Gastroesophageal sphincter (tissue), 4 donors: Measurements from ENCODE around the gene FTSJ1. TPM values are rescaled to one million over a fixed set of nuclear protein-coding genes. Genes with fewer than 3 reads are reported as not detected.
A peak's percentile ranks its signal among the peaks of the same experiment; 100 is the strongest.

Experiments
- ATAC-seq: fragments of 150-250 bp; one replicate; pipeline ENCODE4 v1.9.1; 2016; ENCODE audit warnings: mild to moderate bottlenecking, moderate library complexity
- H3K27ac ChIP-seq, 4 donors: fragments of 200-600 bp; sonication (generic) in 3 of 4; 1 replicate in 3 of 4; 2 replicates in 1 of 4; pipeline ENCODE4 v1.5.1; 2016 to 2019
- H3K27me3 ChIP-seq: fragments of 200-600 bp; sonication (generic); one replicate; pipeline ENCODE4 v1.5.1; 2019
- H3K36me3 ChIP-seq, 2 donors: fragments of 200-600 bp; sonication (generic); one replicate each; pipeline ENCODE4 v1.5.1; 2019; ENCODE audit warnings: control low read depth in 1 of 2
- H3K4me1 ChIP-seq, 3 donors: fragments of 200-600 bp; sonication (generic); 1 replicate in 2 of 3; 2 replicates in 1 of 3; pipeline ENCODE4 v1.5.1; 2016 to 2019; ENCODE audit warnings: control low read depth in 2 of 3
- H3K4me3 ChIP-seq, 2 donors: fragments of 200-600 bp; sonication (generic); one replicate each; pipeline ENCODE4 v1.5.1; 2019; ENCODE audit warnings: mild to moderate bottlenecking in 1 of 2, moderate library complexity in 1 of 2
- H3K9me3 ChIP-seq, 3 donors: fragments of 200-600 bp; sonication (generic); one replicate each; pipeline ENCODE4 v1.5.1; 2017 to 2019; ENCODE audit warnings: control low read depth in 2 of 3
- EP300 ChIP-seq: sonication (generic); formaldehyde crosslinking; IDR thresholded peaks from one replicate; pipeline ENCODE4 v1.6.1; 2017; ENCODE audit warnings: antibody characterized with exemption, mild to moderate bottlenecking
- POLR2A ChIP-seq, 2 donors: fragments of 450-650 bp; IDR thresholded peaks; one replicate each; pipeline ENCODE4 v1.6.1; 2017; ENCODE audit warnings: antibody characterized with exemption in 2 of 2, mild to moderate bottlenecking in 2 of 2, moderate library complexity in 1 of 2
- POLR2AphosphoS5 ChIP-seq: sonication (generic); formaldehyde crosslinking; IDR thresholded peaks from one replicate; pipeline ENCODE4 v1.6.1; 2017; ENCODE audit warnings: antibody characterized with exemption
- WGBS, 2 donors: methylation state at CpG; one replicate each; pipeline ENCODE4 v1.1.5; 2018; ENCODE audit warnings: low coverage in 1 of 2; 5-methylcytosine and 5-hydroxymethylcytosine counted together
- total RNA-seq, 4 donors: library from RNA; depleted of rRNA; stranded (reverse); fragments of >200 nt; gene quantifications; one replicate each; pipeline ENCODE4 v1.1.0, GENCODE V29; 2016
- TF ChIP-seq, protein P1 (sequence below), 4 experiments: fragments of 200-600 bp in 2 of 4; fragments of 450-650 bp in 2 of 4; sonication (generic) in 1 of 4; IDR thresholded peaks; one replicate each; pipeline ENCODE4 v1.5.1; 2017 to 2019; ENCODE audit warnings: antibody characterized with exemption in 4 of 4, mild to moderate bottlenecking in 2 of 4, moderate library complexity in 2 of 4

The FTSJ1 gene
- total RNA-seq, 4 donors from 2014 or later = 31.1 to 43.0 (median 38.9) TPM

DNA sequence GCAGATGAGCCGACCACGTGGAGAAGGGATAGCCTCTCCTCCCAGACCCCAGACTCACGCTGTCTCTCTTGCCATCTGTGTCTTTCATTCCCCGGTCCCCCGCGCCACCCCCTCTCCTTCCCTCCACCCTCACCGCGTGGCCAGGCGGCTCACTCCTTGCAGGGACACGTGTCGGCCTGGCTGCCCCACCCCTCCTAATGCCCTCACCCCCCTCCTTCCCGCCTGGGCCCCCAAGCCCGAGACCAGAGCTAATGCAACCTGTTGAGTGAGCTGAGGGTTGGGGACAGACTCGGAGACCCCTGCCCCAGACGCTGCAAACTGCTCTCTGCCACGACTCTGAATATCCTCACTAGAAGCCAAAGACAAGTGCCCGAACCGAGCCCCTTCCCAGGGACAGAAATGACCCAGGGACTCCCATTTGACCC lies 7.7 kb upstream of the FTSJ1 start:
- H3K27me3 ChIP-seq = peaks cover 14% of the 10 kb centered on the region
- peaks cover 0 to 19% (median 0%) of the 10 kb centered on the region in 3 donors for H3K4me1 ChIP-seq
- H3K4me3 ChIP-seq = peak overlapping the region; percentile 21 to 39
- no peak overlapping the region for H3K27ac ChIP-seq
- H3K9me3 ChIP-seq = no peaks in the 10 kb centered on the region
- WGBS, 2 donors = 0 to 42% methylated on average over 3 to 8 of the region's 18 CpGs
- TF ChIP-seq, protein P1, sequence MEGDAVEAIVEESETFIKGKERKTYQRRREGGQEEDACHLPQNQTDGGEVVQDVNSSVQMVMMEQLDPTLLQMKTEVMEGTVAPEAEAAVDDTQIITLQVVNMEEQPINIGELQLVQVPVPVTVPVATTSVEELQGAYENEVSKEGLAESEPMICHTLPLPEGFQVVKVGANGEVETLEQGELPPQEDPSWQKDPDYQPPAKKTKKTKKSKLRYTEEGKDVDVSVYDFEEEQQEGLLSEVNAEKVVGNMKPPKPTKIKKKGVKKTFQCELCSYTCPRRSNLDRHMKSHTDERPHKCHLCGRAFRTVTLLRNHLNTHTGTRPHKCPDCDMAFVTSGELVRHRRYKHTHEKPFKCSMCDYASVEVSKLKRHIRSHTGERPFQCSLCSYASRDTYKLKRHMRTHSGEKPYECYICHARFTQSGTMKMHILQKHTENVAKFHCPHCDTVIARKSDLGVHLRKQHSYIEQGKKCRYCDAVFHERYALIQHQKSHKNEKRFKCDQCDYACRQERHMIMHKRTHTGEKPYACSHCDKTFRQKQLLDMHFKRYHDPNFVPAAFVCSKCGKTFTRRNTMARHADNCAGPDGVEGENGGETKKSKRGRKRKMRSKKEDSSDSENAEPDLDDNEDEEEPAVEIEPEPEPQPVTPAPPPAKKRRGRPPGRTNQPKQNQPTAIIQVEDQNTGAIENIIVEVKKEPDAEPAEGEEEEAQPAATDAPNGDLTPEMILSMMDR (IDR thresholded peaks at IDR 0.05) = no peak
- TF ChIP-seq POLR2A (IDR thresholded peaks at IDR 0.05) (no peak), POLR2AphosphoS5 (no peak), EP300 (no peak)
- peak; percentile 29 for ATAC-seq
- H3K36me3 ChIP-seq = no peaks in the 10 kb centered on the region

GRCh38 chrX:48468693-48469691 lies 7.0 kb upstream of the FTSJ1 start:
- H3K27ac ChIP-seq = no peak overlapping the region
- 17 to 34% methylated on average over 2 to 7 of the region's 23 CpGs for WGBS, 2 donors
- peaks cover 14% of the 10 kb centered on the region for H3K27me3 ChIP-seq
- no peaks in the 10 kb centered on the region for H3K9me3 ChIP-seq
- no peaks in the 10 kb centered on the region for H3K36me3 ChIP-seq
- TF ChIP-seq POLR2A (IDR thresholded peaks at IDR 0.05) = no peak
- no peak for TF ChIP-seq EP300
- TF ChIP-seq POLR2AphosphoS5 = no peak
- TF ChIP-seq, protein P1 (IDR thresholded peaks at IDR 0.05) = no peak
- H3K4me3 ChIP-seq = peak overlapping the region; percentile 25 to 39
- no peak for ATAC-seq
- H3K4me1 ChIP-seq = peaks cover 0 to 19% (median 0%) of the 10 kb centered on the region in 3 donors

DNA sequence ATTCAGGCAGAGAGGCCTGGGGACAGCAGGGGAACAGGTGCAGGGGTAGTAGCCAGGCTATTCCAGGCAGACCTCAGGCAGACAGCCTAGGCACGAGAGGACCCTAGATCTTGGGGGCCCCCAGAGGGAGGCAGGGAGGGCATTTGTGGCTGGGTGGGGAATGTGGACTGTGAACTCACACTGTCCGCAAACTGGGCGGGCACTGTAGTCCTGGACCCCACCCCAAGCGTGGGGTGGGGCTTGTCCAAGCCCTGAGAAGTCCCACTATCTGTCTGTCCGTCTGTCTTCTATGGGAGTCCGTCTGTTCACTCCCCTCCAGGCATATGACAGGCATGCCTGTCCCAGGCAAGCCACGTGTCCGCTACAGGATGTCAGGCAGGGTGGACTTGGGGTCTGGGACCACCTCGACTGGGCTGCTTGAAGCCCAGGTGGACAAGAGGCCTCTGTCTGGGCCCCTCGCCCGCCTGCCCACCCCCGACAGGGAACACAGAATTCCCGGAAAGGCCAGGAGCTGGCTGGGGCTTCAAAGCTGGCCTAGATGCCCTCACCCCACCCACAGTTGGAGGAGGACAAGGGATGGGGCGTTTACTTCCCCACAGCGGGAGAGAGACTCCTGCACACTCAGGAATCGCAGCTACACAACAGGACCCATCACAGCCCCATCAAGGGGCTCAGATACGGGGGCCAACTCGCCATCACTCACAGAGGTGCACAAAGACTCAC lies 5.7 kb upstream of the FTSJ1 start, which contains the start of gene SLC38A5:
SLC38A5 (minus strand) TSS at position 151 of the 723 bp plus-strand sequence. CDS start 2,336 bp downstream, outside the sequence.
- WGBS, 2 donors = 83% methylated on average over 2 of the region's 18 CpGs; no CpG with 5 or more reads in 1 of the 2 donors
- H3K4me3 ChIP-seq = peak within 1 kb of the TSS; percentile 25 to 39
- peaks cover 14% of the 10 kb centered on the region for H3K27me3 ChIP-seq
- ATAC-seq = no peak
- H3K4me1 ChIP-seq = peaks cover 0 to 25% (median 0%) of the 10 kb centered on the region in 3 donors
- TF ChIP-seq POLR2AphosphoS5 (no peak), EP300 (no peak), POLR2A (IDR thresholded peaks at IDR 0.05) (no peak)
- TF ChIP-seq, protein P1 (IDR thresholded peaks at IDR 0.05) = no peak
- H3K9me3 ChIP-seq = no peaks in the 10 kb centered on the region
- no peaks in the 10 kb centered on the region for H3K36me3 ChIP-seq
- no peak within 1 kb of the TSS for H3K27ac ChIP-seq

DNA sequence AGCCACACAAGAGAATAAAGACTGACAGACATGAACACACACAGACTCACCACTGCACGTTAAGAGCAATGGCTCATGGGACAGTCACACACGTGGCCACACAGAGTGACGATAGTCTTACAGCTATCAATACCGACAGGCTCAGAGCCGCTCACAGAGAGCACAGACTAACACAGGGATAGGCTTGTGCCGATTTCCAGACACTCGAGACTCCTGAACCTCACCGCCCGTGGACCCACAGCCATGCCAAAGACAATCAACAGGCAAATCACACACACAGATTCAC lies 5.2 kb upstream of the FTSJ1 start:
- Histone ChIP-seq H3K4me3 (no peak overlapping the region), H3K4me1 (peaks cover 0 to 28% (median 0%) of the 10 kb centered on the region in 3 donors), H3K27me3 (peaks cover 14% of the 10 kb centered on the region), H3K9me3 (no peaks in the 10 kb centered on the region), H3K36me3 (no peaks in the 10 kb centered on the region), H3K27ac (no peak overlapping the region)
- no CpG with 5 or more reads among the region's 9 CpGs for WGBS, 2 donors
- ATAC-seq = no peak
- TF ChIP-seq POLR2A (IDR thresholded peaks at IDR 0.05) (no peak), EP300 (no peak), POLR2AphosphoS5 (no peak)
- TF ChIP-seq, protein P1 (IDR thresholded peaks at IDR 0.05) = no peak
